ENCODE results near the gene FCHSD2.
"Not testable (repeated sequence)": the region's sequence is repeated elsewhere in the genome, so short reads cannot be mapped to it uniquely, and the experiment has no call there.

The FCHSD2 gene

GRCh38 chr11:72814286-72815109 is 327.6 kb downstream of the FCHSD2 start, which contains the start of gene ATG16L2:
Gene ATG16L2 (plus strand): TSS chr11:72814411. CDS start chr11:72814446, 35 bp downstream.
- no peaks in the 10 kb centered on the region for H3K9me3 ChIP-seq (ENCODE audit: control insufficient read depth, low read length)
- peak within 1 kb of the TSS; percentile 86 for H3K4me3 ChIP-seq (ENCODE audit: insufficient read depth, low read depth, low read length, poor library complexity, severe bottlenecking)
- peak; percentile 77 to 85 (median 84) for DNase-seq
- peak within 1 kb of the TSS; percentile 100 for H3K27ac ChIP-seq (ENCODE audit: insufficient read depth, low read length, poor library complexity, severe bottlenecking)
- peaks cover 19% of the 10 kb centered on the region for H3K4me1 ChIP-seq (ENCODE audit: control insufficient read depth, insufficient read depth, low read length, poor library complexity, severe bottlenecking)
- no peaks in the 10 kb centered on the region for H3K27me3 ChIP-seq (replicated peaks; ENCODE audit: control insufficient read depth, insufficient read depth, low read length, poor library complexity, severe bottlenecking)
- H3K36me3 ChIP-seq (ENCODE audit: control insufficient read depth, insufficient read depth, low read length): peaks cover 20% of the 10 kb centered on the region

GRCh38 chr11:72813740-72814285 is 328.3 kb downstream of the FCHSD2 start:
- no peaks in the 10 kb centered on the region for H3K27me3 ChIP-seq (replicated peaks; ENCODE audit: control insufficient read depth, insufficient read depth, low read length, poor library complexity, severe bottlenecking)
- DNase-seq: no peak
- H3K4me1 ChIP-seq (ENCODE audit: control insufficient read depth, insufficient read depth, low read length, poor library complexity, severe bottlenecking): peaks cover 19% of the 10 kb centered on the region
- H3K9me3 ChIP-seq (ENCODE audit: control insufficient read depth, low read length): no peaks in the 10 kb centered on the region
- H3K27ac ChIP-seq (ENCODE audit: insufficient read depth, low read length, poor library complexity, severe bottlenecking): peak overlapping the region; percentile 100
- peaks cover 17% of the 10 kb centered on the region for H3K36me3 ChIP-seq (ENCODE audit: control insufficient read depth, insufficient read depth, low read length)
- H3K4me3 ChIP-seq (ENCODE audit: insufficient read depth, low read depth, low read length, poor library complexity, severe bottlenecking): peak overlapping the region; percentile 86

GRCh38 chr11:72812967-72813739 is 329.0 kb downstream of the FCHSD2 start:
- no peaks in the 10 kb centered on the region for H3K27me3 ChIP-seq (replicated peaks; ENCODE audit: control insufficient read depth, insufficient read depth, low read length, poor library complexity, severe bottlenecking)
- no peaks in the 10 kb centered on the region for H3K9me3 ChIP-seq (ENCODE audit: control insufficient read depth, low read length)
- peak overlapping the region; percentile 100 for H3K27ac ChIP-seq (ENCODE audit: insufficient read depth, low read length, poor library complexity, severe bottlenecking)
- peaks cover 19% of the 10 kb centered on the region for H3K4me1 ChIP-seq (ENCODE audit: control insufficient read depth, insufficient read depth, low read length, poor library complexity, severe bottlenecking)
- peaks cover 11% of the 10 kb centered on the region for H3K36me3 ChIP-seq (ENCODE audit: control insufficient read depth, insufficient read depth, low read length)
- H3K4me3 ChIP-seq (ENCODE audit: insufficient read depth, low read depth, low read length, poor library complexity, severe bottlenecking): peak overlapping the region; percentile 86
- DNase-seq: peak; percentile 51 to 74 (median 65)

GRCh38 chr11:72812604-72812966 is 329.5 kb downstream of the FCHSD2 start:
- Histone ChIP-seq H3K27ac (ENCODE audit: insufficient read depth, low read length, poor library complexity, severe bottlenecking) (peak overlapping the region; percentile 100), H3K9me3 (ENCODE audit: control insufficient read depth, low read length) (no peaks in the 10 kb centered on the region), H3K4me3 (ENCODE audit: insufficient read depth, low read depth, low read length, poor library complexity, severe bottlenecking) (no peak overlapping the region), H3K36me3 (ENCODE audit: control insufficient read depth, insufficient read depth, low read length) (peaks cover 7% of the 10 kb centered on the region), H3K4me1 (ENCODE audit: control insufficient read depth, insufficient read depth, low read length, poor library complexity, severe bottlenecking) (peaks cover 19% of the 10 kb centered on the region), H3K27me3 (replicated peaks; ENCODE audit: control insufficient read depth, insufficient read depth, low read length, poor library complexity, severe bottlenecking) (no peaks in the 10 kb centered on the region)
- DNase-seq: no peak

- not testable (repeated sequence) for H3K36me3 ChIP-seq (ENCODE audit: control insufficient read depth, insufficient read depth, low read length); H3K9me3 ChIP-seq (ENCODE audit: control insufficient read depth, low read length); H3K27ac ChIP-seq (ENCODE audit: insufficient read depth, low read length, poor library complexity, severe bottlenecking); H3K4me3 ChIP-seq (ENCODE audit: insufficient read depth, low read depth, low read length, poor library complexity, severe bottlenecking); H3K27me3 ChIP-seq (replicated peaks; ENCODE audit: control insufficient read depth, insufficient read depth, low read length, poor library complexity, severe bottlenecking); DNase-seq
- H3K4me1 ChIP-seq (ENCODE audit: control insufficient read depth, insufficient read depth, low read length, poor library complexity, severe bottlenecking): peaks cover 19% of the 10 kb centered on the region
Measured at GRCh38 chr11:72811686-72812085, 330.4 kb downstream of the FCHSD2 start.

GRCh38 chr11:72808331-72808798 is 333.8 kb downstream of the FCHSD2 start:
- Histone ChIP-seq H3K36me3 (ENCODE audit: control insufficient read depth, insufficient read depth, low read length) (peaks cover 4% of the 10 kb centered on the region), H3K4me3 (ENCODE audit: insufficient read depth, low read depth, low read length, poor library complexity, severe bottlenecking) (no peak overlapping the region), H3K4me1 (ENCODE audit: control insufficient read depth, insufficient read depth, low read length, poor library complexity, severe bottlenecking) (peaks cover 6% of the 10 kb centered on the region), H3K27me3 (replicated peaks; ENCODE audit: control insufficient read depth, insufficient read depth, low read length, poor library complexity, severe bottlenecking) (no peaks in the 10 kb centered on the region), H3K9me3 (ENCODE audit: control insufficient read depth, low read length) (no peaks in the 10 kb centered on the region), H3K27ac (ENCODE audit: insufficient read depth, low read length, poor library complexity, severe bottlenecking) (no peak overlapping the region)
- DNase-seq: no peak

- H3K9me3 ChIP-seq (ENCODE audit: control insufficient read depth, low read length): no peaks in the 10 kb centered on the region
- H3K4me1 ChIP-seq (ENCODE audit: control insufficient read depth, insufficient read depth, low read length, poor library complexity, severe bottlenecking): peaks cover 5% of the 10 kb centered on the region
- H3K36me3 ChIP-seq (ENCODE audit: control insufficient read depth, insufficient read depth, low read length): peaks cover 4% of the 10 kb centered on the region
- no peaks in the 10 kb centered on the region for H3K27me3 ChIP-seq (replicated peaks; ENCODE audit: control insufficient read depth, insufficient read depth, low read length, poor library complexity, severe bottlenecking)
- no peak overlapping the region for H3K4me3 ChIP-seq (ENCODE audit: insufficient read depth, low read depth, low read length, poor library complexity, severe bottlenecking)
- no peak for DNase-seq
- no peak overlapping the region for H3K27ac ChIP-seq (ENCODE audit: insufficient read depth, low read length, poor library complexity, severe bottlenecking)
Measured at GRCh38 chr11:72807792-72808191, 334.3 kb downstream of the FCHSD2 start.

- Histone ChIP-seq H3K4me3 (ENCODE audit: insufficient read depth, low read depth, low read length, poor library complexity, severe bottlenecking) (no peak overlapping the region), H3K9me3 (ENCODE audit: control insufficient read depth, low read length) (no peaks in the 10 kb centered on the region), H3K36me3 (ENCODE audit: control insufficient read depth, insufficient read depth, low read length) (peaks cover 4% of the 10 kb centered on the region), H3K4me1 (ENCODE audit: control insufficient read depth, insufficient read depth, low read length, poor library complexity, severe bottlenecking) (no peaks in the 10 kb centered on the region), H3K27me3 (replicated peaks; ENCODE audit: control insufficient read depth, insufficient read depth, low read length, poor library complexity, severe bottlenecking) (no peaks in the 10 kb centered on the region), H3K27ac (ENCODE audit: insufficient read depth, low read length, poor library complexity, severe bottlenecking) (no peak overlapping the region)
- DNase-seq: no peak
Measured at GRCh38 chr11:72807021-72807693, 335.0 kb downstream of the FCHSD2 start.

- H3K4me1 ChIP-seq (ENCODE audit: control insufficient read depth, insufficient read depth, low read length, poor library complexity, severe bottlenecking); H3K9me3 ChIP-seq (ENCODE audit: control insufficient read depth, low read length); H3K27me3 ChIP-seq (replicated peaks; ENCODE audit: control insufficient read depth, insufficient read depth, low read length, poor library complexity, severe bottlenecking); H3K4me3 ChIP-seq (ENCODE audit: insufficient read depth, low read depth, low read length, poor library complexity, severe bottlenecking); H3K36me3 ChIP-seq (ENCODE audit: control insufficient read depth, insufficient read depth, low read length); DNase-seq; H3K27ac ChIP-seq (ENCODE audit: insufficient read depth, low read length, poor library complexity, severe bottlenecking): not testable (repeated sequence)
Measured at GRCh38 chr11:72806378-72806777, 335.7 kb downstream of the FCHSD2 start.

Data from effector memory CD4-positive, alpha-beta T cell (primary cell).